ENCODE data around the gene ZNF281.
A peak's percentile ranks its signal among the peaks of the same experiment; 100 is the strongest.
"Not testable (repeated sequence)": the region's sequence is repeated elsewhere in the genome, so short reads cannot be mapped to it uniquely, and the experiment has no call there.

Gene ZNF281

GRCh38 chr1:200428482-200429205 lies 18.8 kb upstream of the ZNF281 start:
- no peak for DNase-seq (ENCODE audit: low spot score)

DNA sequence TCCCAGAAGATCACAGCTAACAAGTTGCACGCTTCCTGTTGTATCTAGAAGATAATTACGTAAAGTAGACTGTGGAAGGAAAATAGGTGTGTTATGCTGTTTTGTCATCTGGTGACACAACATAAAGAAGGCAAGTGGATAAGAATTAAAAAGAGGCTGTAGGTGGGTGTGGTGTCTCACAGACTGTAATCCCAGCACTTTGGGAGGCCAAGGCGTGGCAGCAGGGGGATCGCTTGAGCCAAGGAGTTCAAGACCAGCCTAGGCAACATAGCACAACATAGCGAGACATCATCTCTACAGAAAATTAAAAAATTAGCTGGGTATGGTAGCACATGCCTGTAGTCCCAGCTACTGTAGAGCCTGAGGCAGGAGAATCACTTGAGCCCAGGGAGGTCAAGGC lies 17.9 kb upstream of the ZNF281 start:
- no peak for DNase-seq (ENCODE audit: low spot score)

GRCh38 chr1:200426196-200426595 lies 16.4 kb upstream of the ZNF281 start:
- no peak for DNase-seq (ENCODE audit: low spot score)

GRCh38 chr1:200423235-200423634 lies 13.4 kb upstream of the ZNF281 start:
- DNase-seq (ENCODE audit: low spot score): no peak

- DNase-seq (ENCODE audit: low spot score): no peak
Observed at GRCh38 chr1:200422211-200422610, 12.4 kb upstream of the ZNF281 start.

GRCh38 chr1:200415789-200416593 lies 6.2 kb upstream of the ZNF281 start:
- no peak for DNase-seq (ENCODE audit: low spot score)

DNA sequence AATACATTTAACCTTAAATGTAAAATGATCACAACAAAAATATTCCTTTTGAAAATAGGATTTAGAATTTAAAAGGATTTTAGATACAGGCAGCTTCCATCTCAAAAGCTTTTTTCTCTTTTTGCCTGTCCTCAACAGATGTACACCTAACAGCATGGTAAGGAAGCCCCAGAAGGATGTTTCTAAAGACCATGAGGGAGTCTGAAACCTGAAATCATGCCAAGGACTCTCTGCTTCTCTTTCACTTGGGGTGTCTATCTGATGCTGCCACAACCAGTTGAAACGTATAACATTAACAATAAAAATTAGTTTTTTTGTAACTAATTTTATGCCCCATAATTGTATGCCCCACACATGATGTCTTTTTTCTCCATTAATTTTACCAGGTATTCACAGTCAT lies 5.4 kb upstream of the ZNF281 start:
- DNase-seq (ENCODE audit: low spot score): no peak

DNA sequence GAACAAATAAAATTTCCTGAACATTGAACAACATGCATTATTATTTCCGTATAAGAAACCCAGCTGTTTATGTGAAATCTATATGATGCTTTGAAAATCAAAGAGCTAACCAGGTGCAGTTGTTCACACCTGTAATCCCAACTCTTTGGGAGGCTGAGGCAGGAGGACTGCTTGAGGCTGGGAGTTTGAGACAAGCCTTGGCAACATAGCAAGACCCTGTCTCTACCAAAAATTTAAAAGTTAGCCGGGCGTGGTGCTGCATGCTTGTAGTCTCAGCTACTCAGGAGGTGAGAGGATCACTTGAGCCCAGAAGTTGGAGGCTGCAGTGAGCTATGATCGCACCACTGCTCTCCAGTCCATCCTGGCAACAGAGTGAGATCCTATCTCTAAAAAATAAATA lies 4.8 kb upstream of the ZNF281 start:
- DNase-seq (ENCODE audit: low spot score): no peak

- not testable (repeated sequence) for DNase-seq (ENCODE audit: low spot score)
Observed at GRCh38 chr1:200413766-200414165, 3.9 kb upstream of the ZNF281 start.

- no peak for DNase-seq (ENCODE audit: low spot score)
Observed at GRCh38 chr1:200411406-200412257, 1.8 kb upstream of the ZNF281 start.

DNA sequence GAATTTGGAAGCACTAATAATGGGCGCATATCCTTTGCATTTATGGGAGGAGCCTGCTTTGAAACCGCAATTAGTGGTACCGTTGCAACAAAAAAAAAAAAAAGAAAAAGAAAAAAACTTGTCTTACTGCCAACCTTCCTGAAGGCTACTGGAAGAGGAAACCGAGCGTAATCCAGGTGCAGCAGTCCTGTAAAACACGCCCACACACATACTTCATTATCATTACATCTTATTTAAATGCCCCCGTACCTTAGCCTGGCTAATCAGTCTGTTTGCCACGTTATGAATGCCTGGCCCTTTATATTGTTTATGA lies 686 bp upstream of the ZNF281 start:
- no peak for DNase-seq (ENCODE audit: low spot score)

- DNase-seq (ENCODE audit: low spot score): peak; percentile 66
Observed at GRCh38 chr1:200409203-200409760, 554 bp downstream of the ZNF281 start.

- DNase-seq (ENCODE audit: low spot score): no peak
Observed at GRCh38 chr1:200406161-200406797, 3.6 kb downstream of the ZNF281 start.

DNA sequence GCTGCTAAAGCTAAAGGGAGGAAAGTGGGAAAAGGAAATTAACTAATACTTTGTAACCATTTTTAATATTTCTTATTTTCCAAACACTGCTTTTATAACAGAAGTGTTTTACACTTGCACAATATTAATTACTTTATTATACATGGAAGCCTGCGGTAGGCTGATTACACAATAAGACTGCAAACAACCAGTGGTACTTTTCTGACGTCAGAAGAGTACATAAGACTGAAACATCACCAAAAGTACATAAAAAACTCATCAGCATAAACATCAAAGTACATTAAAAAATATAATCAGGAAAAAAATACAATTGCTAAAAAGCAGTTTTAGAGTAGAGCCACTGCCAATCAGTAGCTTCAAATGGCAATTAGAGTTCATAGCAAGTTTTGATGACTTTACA lies 4.6 kb downstream of the ZNF281 start:
- DNase-seq (ENCODE audit: low spot score): no peak

GRCh38 chr1:200401708-200402107 lies 8.1 kb downstream of the ZNF281 start:
- no peak for DNase-seq (ENCODE audit: low spot score)

DNA sequence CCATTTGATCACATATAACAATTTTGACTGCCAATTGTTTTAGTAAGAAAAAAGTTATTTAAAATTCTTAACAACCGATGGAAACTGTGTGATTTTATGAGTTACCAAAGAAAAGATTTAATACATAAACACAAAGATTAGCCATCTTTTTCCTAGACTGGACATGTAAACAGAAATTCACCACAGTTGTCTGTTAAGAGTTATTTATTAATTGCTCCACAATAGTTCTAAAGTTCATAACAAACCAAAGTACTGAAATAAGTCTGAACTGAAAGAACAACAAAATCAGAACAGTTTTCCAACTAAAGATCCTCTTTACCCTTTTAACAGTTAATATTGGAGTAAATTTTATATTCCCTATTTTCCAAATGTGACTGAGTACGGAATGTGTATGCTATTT lies 8.6 kb downstream of the ZNF281 start:
- DNase-seq (ENCODE audit: low spot score): no peak

DNA sequence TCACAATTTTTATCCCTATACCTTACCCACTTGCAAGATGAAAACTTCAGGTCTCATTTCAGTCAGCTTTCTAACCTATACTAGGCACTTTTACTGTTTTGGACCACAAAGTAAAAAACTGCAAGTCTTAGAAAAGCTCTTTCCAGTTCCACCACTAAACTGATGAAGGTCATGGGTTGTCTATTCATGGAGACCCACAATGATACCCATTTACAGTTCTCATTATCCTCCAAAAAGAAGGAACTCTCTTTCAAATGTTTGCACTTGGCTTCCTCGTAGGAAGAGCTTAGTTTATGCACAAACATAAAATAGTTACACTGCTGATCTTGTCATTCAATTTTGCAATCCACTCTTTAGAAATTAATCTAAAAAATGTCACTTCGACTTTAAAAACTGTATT lies 9.3 kb downstream of the ZNF281 start:
- DNase-seq (ENCODE audit: low spot score): no peak

GRCh38 chr1:200399860-200400259 lies 10.0 kb downstream of the ZNF281 start:
- DNase-seq (ENCODE audit: low spot score): no peak

GRCh38 chr1:200398373-200398772 lies 11.5 kb downstream of the ZNF281 start:
- DNase-seq (ENCODE audit: low spot score): no peak

DNA sequence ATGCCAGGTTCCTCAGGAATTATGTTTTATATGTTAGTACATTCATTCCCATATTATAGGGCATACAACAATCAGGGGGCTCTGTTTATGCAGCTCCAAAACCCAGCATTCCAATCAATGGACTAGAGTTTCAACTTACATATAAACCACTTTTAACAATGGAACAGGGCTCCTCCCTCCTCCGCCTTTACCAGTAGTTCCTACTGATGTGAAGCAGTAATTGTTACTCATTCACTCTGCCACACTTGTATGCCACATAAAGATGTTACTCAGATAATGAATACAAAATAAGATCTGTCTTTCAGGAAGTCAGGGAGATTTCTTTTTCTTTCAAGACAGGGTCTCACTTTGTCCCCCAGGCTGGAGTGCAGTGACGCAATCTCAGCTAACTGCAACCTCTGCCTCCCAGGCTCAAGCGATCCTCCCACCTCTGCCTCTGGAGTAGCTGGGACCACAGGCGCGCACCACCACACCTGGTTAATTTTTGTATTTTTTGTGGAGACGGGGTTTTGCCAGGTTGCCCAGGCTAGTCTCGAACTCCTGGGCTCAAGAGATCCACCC lies 17.1 kb downstream of the ZNF281 start:
- DNase-seq (ENCODE audit: low spot score): no peak

- no peak for DNase-seq (ENCODE audit: low spot score)
Observed at GRCh38 chr1:200391747-200392146, 18.1 kb downstream of the ZNF281 start.

DNA sequence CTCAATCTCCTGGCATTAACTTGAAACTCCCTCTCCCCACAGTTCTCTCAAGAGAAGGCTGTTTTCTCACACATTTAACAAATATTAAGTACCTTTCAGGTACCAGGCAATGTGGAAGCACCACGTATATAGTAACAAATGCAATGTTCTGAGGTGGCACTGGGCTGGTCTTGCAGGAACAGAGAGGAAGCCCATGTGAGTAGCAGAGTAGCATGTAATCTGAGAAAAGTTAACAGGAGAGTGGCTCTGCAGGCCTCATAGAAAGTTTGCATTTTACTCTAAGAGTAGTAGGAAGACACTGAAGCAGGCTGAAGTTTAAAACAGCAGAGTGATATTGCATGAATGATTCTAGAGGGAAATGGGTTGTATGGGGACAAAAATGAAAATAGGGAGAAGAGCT lies 21.0 kb downstream of the ZNF281 start:
- no peak for DNase-seq (ENCODE audit: low spot score)

All from left forelimb (tissue), 1 donor.